ENCODE results near the gene CHRNB1. TPM values are rescaled to one million over a fixed set of nuclear protein-coding genes. Genes with fewer than 3 reads are reported as not detected.

Gene CHRNB1
- total RNA-seq, 4 donors from 2014 or later, result 82.3 to 202 (median 101) TPM

DNA sequence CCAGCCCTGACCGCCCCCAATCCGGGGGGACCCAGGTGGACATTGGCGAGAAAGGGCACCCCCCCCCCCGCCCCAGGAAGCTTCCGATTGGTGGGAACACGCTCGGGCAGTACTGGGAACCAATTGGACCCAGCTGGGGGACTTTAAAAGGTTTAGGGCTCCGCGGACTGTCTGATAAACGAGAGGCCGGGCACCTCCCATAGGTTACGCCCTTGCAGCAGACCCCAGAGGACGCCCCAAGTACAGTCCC lies 41.2 kb upstream of the CHRNB1 start:
- Histone ChIP-seq H3K9me3 (no peaks in the 10 kb centered on the region), H3K27me3 (no peaks in the 10 kb centered on the region), H3K4me3 (peak overlapping the region; percentile 62 to 81 (median 70)), H3K27ac (peak overlapping the region; percentile 92 to 97 (median 92)), H3K36me3 (no peaks in the 10 kb centered on the region), H3K4me1 (peaks cover 19 to 20% of the 10 kb centered on the region in 2 donors)
- ATAC-seq, result peak; percentile 68 to 69
- peak in 1 of 2 donors; percentile 70 for DNase-seq
- intact Hi-C loops (cut with DNase I; ENCODE audit: low total_unique reads) (loop anchor here (1.0 to 10.0 kb wide), 3 partner anchors 9 to 281 kb away; partner anchors contain the start of genes KCTD11, PLSCR3, TP53 and WRAP53), in situ Hi-C loops (cut with MboI; ENCODE audit: low sequenced_read_pairs in 4 of 4) (no loop called here)
- TF ChIP-seq, protein P1, sequence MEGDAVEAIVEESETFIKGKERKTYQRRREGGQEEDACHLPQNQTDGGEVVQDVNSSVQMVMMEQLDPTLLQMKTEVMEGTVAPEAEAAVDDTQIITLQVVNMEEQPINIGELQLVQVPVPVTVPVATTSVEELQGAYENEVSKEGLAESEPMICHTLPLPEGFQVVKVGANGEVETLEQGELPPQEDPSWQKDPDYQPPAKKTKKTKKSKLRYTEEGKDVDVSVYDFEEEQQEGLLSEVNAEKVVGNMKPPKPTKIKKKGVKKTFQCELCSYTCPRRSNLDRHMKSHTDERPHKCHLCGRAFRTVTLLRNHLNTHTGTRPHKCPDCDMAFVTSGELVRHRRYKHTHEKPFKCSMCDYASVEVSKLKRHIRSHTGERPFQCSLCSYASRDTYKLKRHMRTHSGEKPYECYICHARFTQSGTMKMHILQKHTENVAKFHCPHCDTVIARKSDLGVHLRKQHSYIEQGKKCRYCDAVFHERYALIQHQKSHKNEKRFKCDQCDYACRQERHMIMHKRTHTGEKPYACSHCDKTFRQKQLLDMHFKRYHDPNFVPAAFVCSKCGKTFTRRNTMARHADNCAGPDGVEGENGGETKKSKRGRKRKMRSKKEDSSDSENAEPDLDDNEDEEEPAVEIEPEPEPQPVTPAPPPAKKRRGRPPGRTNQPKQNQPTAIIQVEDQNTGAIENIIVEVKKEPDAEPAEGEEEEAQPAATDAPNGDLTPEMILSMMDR (IDR thresholded peaks at IDR 0.05 in 4 of 5, conservative IDR thresholded peaks at IDR 0.05 in 1 of 5), result no peak
- no peak for TF ChIP-seq POLR2A (IDR thresholded peaks at IDR 0.05)

DNA sequence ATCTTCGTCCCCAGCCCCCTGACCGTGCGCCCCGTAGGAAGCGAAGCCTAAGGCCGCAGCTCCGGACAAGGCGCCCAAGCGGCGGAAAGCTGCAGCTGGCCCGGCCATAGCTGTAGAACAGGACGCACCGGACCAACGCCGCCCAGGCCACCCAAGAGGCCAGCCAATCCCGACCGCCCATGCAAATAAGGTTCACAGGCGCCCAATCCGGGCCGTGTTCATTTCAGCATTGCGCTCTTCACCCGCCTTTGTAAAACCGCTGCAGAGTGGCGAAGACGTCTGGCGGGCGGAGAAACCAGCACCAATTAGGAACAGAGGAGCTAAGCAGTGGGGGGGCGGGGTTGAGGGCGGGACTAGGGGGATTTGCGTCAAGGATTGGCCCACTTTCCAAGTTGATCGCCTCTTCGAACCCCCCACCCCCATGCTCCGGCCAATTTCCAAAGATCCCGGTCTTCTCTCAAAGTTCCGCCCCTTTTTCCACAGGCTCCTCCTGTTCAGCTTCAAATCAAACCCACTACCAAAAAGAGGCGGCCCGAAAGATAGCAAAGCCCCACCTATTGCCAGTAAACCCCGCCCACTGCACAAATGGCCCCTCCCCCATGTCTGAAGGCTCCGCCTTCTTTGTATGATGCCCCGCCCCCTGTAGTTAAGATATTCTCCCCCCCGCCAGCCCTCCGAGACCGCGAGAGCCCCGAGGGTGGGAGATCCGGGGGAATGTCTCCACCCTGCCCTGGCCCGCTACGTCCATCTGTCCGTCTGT lies 40.7 kb upstream of the CHRNB1 start, which contains the start of gene TMEM256:
TMEM256 (minus strand) TSS at position 121 of the 760 bp plus-strand sequence; CDS start at position 108, 13 bp downstream.
- H3K4me3 ChIP-seq, result peak within 1 kb of the TSS; percentile 62 to 81 (median 70)
- peaks cover 19 to 20% of the 10 kb centered on the region in 2 donors for H3K4me1 ChIP-seq
- intact Hi-C loops (cut with DNase I; ENCODE audit: low total_unique reads) (loop anchor here (1.0 to 10.0 kb wide), 6 partner anchors 10 to 281 kb away; partner anchors contain the start of genes KCTD11, PLSCR3, POLR2A and SENP3), in situ Hi-C loops (cut with MboI; ENCODE audit: low sequenced_read_pairs in 4 of 4) (no loop called here)
- ATAC-seq, result peak; percentile 90
- peak; percentile 100 for DNase-seq
- no peaks in the 10 kb centered on the region for H3K27me3 ChIP-seq
- no peaks in the 10 kb centered on the region for H3K36me3 ChIP-seq
- peak within 1 kb of the TSS; percentile 92 to 97 (median 92) for H3K27ac ChIP-seq
- no peaks in the 10 kb centered on the region for H3K9me3 ChIP-seq
- TF ChIP-seq POLR2A (IDR thresholded peaks at IDR 0.05), result peak; percentile 94 to 96
- TF ChIP-seq, protein P1 (IDR thresholded peaks at IDR 0.05 in 4 of 5, conservative IDR thresholded peaks at IDR 0.05 in 1 of 5), result peak in 2 of 5 experiments; percentile 13 to 22

DNA sequence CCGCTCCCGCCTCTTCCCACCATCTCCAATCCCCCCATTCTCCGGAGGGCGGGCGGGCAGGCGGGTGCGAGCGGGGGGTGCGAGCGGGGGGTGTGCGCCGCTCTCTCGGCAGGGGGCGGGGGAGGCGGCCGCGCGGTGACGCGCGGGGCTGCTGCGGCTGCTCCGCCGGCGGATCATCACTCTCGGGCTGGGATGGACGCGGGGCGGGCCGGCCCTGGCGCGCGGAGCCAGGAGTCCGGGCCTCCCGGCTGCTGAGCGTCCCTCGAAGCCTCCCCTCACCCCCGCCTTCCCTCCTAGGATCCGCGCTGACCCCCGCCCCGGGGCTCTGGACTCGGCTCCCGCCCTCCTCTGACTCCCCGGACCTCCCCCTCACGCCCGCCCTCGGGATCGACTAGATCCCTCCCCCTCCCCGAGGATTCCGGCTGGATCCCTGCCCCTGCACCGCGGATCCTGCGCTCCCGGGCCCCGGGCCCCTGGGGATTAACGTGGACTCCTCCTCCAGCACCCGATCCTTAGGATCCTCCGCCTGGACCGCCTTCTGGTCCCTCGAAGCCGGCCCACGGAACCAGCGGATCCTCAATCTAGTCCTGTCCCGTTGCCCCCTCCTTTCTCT lies 40.0 kb upstream of the CHRNB1 start:
- Histone ChIP-seq H3K36me3 (no peaks in the 10 kb centered on the region), H3K9me3 (no peaks in the 10 kb centered on the region), H3K27ac (peak overlapping the region; percentile 92 to 97 (median 92)), H3K4me1 (peaks cover 19 to 20% of the 10 kb centered on the region in 2 donors), H3K27me3 (no peaks in the 10 kb centered on the region), H3K4me3 (peak overlapping the region; percentile 62 to 81 (median 70))
- in situ Hi-C loops (cut with MboI; ENCODE audit: low sequenced_read_pairs in 4 of 4) (no loop called here), intact Hi-C loops (cut with DNase I; ENCODE audit: low total_unique reads) (loop anchor here (1.0 to 10.0 kb wide), 4 partner anchors 30 to 280 kb away; partner anchors contain the start of genes POLR2A, SENP3, TMEM102 and TP53)
- DNase-seq, result peak in 1 of 2 donors; percentile 27
- ATAC-seq, result peak; percentile 36 to 46
- peak; percentile 70 to 75 for TF ChIP-seq POLR2A (IDR thresholded peaks at IDR 0.05)
- TF ChIP-seq, protein P1 (IDR thresholded peaks at IDR 0.05 in 4 of 5, conservative IDR thresholded peaks at IDR 0.05 in 1 of 5), result peak in 1 of 5 experiments; percentile 30

DNA sequence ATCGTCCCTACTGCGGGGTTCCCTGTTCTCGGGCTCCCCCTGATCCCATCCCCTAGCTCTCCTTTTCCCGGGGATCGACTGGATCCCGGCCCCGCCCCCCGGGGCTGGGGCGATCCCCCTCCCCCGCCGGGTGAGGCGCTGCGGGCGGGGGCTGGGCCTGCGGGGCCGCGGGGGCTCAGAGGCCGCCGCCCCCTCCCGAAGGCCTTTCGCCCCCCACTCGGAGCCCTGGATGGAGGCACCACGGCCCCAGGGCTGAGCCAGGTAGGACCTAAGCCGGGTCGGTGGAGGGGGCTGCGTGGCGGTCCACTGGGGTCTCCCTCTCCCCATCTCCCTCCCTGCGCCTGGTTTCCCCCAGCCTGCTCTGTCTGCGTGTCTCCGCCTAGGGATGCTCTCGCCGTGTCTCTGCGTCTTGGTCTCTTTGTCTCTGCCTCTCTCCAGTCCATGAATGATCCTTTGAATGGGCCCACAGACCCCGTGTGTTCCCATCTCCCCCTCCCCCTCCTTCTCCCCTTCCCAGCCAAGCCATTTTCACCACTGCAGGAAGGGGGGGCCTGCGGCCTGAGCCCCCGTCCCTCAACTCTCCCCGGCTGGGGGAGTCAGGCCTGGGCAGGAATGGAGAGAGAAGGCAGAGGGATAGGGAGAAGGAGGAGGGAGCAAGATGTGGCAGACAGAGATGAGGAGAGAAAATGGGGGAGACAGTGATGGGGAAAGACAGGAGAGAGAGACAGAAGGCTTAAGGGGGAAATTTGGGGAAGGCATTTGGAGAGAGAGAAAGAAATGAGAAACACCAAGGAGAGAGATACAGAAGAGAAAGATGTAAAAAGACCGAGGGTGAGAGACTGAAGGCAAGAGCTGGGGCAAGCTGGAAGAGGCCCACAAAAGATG lies 39.3 kb upstream of the CHRNB1 start:
- Histone ChIP-seq H3K4me1 (peaks cover 19 to 20% of the 10 kb centered on the region in 2 donors), H3K9me3 (no peaks in the 10 kb centered on the region), H3K27me3 (no peaks in the 10 kb centered on the region), H3K27ac (peak overlapping the region; percentile 92 to 97 (median 92)), H3K36me3 (no peaks in the 10 kb centered on the region), H3K4me3 (peak overlapping the region; percentile 62 to 81 (median 70))
- ATAC-seq, result no peak
- in situ Hi-C loops (cut with MboI; ENCODE audit: low sequenced_read_pairs in 4 of 4) (no loop called here), intact Hi-C loops (cut with DNase I; ENCODE audit: low total_unique reads) (loop anchor here (2.0 to 10.0 kb wide), 2 partner anchors 155 to 279 kb away; partner anchors contain the start of genes SENP3, TP53 and WRAP53)
- TF ChIP-seq POLR2A (IDR thresholded peaks at IDR 0.05), result no peak
- TF ChIP-seq, protein P1 (IDR thresholded peaks at IDR 0.05 in 4 of 5, conservative IDR thresholded peaks at IDR 0.05 in 1 of 5), result no peak
- no peak for DNase-seq

Measured in gastrocnemius medialis (tissue), 4 donors.